Inflammatory macrophage (primary cell): ENCODE measurements around the gene EPC2.
A peak's percentile ranks its signal among the peaks of the same experiment; 100 is the strongest.
"Not testable (repeated sequence)": the region's sequence is repeated elsewhere in the genome, so short reads cannot be mapped to it uniquely, and the experiment has no call there.

ENCODE experiments used
- DNase-seq, 2 donors: peaks; one replicate each; pipeline ENCODE4 v3.0.0-alpha.2; 2020 to 2022

The EPC2 gene

DNA sequence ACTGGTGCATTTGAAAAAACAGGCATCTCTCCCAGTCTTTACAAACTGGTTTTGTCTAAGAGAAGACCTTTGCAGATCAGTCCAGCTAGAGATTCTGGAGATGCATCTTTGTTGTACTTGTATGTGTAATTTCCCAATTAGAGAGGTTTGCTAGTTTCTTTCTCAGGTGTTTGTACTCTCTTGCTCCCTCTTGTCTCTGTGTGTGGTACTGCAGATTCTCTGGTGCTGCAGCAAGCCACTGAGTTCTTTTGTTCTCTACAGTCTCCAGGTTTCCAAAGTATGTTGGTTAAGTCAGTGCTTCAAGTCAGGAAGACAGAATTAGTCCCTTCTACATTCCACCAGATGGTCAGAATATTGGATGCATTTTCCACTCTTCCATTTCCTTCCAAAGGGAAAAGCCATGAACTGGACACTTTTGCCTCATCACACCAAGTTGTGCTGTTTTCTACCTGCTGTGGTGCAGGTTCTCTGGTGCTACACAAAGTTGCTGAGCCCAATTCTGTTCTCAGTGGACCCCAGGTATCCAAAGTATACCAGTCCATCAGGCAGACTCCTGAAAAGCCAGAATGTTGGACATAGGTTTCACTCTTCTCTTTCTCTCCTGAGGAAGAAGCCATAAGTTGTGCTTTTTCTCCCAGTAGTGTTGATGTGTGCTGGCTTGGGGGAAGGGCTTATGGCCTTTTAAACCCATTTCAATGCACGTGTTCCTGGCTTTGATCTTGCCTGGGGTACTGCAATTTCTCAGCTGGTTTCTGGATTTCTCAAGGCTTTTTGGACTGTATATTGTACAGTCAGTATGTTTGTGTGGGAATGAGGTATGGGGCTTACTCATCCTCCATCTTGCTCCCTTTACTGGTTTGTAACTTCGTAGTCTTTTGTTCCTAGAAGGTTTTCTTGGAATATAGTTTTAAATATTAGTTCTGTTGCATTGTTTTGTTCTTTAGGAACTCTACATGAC, 29.8 kb downstream of the EPC2 start:
- DNase-seq = peak in 1 of 2 donors; percentile 9

DNA sequence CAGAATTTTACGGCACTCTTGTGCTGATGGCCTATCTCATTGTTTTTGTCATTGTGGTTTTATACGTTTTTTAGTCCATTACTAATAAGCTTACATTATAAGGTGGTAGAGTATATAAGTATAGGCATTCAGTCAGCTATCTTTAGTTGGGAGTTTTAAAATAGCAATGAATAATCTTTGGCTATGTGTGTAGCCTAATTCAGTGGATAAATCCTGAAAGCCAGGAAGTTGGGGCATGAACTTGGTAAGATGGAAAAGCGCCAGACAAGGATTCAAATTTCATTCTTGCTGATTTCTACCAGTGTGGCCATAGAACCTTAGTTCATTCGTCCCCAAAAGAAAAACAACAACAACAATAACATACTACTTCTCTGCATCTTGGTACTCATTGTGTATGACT, 31.2 kb downstream of the EPC2 start:
- DNase-seq = no peak

DNA sequence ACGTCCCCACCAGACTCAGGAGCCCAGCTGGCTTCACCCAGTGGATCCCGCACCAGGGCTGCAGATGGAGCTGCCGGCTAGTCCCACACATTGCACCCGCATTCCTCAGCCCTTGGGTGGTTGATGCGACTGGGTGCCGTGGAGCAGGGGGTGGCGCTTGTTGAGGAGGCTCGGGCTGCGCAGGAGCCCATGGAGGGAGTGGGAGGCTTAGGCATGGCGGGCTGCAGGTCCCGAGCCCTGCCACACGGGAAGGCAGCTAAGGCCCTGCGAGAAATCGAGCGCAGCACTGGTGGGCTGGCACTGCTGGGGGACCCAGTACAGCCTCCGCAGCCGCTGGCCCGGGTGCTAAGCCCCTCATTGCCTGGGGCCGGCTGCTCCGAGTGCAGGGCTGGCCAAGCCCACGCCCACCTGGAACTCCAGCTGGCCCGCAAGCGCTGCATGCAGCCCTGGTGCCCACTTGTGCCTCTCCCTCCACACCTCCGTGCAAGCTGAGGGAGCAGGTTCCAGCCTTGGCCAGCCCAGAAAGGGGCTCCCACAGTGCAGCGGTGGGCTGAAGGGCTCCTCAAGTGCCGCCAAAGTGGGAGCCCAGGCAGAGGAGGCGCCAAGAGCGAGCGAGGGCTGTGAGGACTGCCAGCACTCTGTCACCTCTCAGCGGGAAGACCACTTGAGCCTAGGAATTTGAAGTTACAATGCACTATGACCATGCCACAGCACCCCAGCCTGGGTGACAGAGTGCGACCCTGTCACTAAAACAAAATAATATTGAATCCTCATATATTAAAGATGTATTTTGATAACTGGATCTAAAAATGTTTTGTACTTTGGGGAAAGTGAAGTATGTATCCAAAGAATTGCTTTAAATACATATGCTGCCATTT, 34.0 kb downstream of the EPC2 start:
- not testable (repeated sequence) for DNase-seq

DNA sequence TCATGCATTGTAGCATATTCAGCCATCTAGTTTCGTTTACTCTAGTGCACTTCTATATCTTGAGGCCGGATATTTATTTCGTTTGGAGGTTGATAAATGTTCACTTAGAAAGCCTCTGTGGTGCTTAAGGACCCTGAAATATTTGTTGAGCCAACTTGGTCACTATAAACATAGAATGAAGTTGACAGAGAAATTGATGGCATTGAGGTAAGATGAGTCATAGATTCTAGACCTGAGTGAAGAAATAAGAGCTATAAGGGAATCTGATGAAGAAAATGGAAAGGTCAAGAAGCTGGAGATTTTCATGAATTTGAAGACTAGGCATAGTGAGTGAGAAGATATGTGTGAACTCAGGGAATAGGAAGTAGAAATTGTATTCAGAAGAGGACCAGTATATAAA, 35.9 kb downstream of the EPC2 start:
- DNase-seq = no peak

DNA sequence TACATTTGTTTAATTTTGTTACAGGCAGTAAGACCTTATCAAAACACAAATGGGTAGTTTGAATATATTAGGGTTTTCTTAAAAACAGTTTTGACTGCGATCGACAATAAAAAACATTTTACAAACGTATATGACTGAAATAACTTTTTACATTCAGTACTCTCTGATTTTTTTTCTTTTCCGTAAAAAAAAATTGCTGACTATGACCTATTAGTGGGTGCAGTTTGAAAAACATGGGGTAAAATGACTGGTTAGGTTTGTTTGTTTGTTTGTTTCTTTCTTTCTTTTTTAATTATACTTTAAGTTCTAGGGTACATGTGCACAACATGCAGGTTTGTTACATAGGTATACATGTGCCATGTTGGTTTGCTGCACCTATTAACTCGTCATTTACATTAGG, 36.9 kb downstream of the EPC2 start:
- DNase-seq = no peak

DNA sequence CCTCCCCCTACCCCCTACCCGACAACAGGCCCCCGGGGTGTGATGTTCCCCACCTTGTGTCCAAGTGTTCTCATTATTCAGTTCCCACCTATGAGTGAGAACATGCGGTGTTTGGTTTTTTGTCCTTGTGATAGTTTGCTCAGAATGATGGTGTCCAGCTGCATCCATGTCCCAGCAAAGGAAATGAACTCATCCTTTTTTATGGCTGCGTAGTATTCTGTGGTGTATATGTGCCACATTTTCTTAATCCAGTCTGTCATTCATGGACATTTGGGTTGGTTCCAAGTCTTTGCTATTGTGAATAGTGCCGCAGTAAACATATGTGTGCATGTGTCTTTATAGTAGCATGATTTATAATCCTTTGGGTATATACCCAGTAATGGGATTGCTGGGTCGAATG, 37.3 kb downstream of the EPC2 start:
- not testable (repeated sequence) for DNase-seq

DNA sequence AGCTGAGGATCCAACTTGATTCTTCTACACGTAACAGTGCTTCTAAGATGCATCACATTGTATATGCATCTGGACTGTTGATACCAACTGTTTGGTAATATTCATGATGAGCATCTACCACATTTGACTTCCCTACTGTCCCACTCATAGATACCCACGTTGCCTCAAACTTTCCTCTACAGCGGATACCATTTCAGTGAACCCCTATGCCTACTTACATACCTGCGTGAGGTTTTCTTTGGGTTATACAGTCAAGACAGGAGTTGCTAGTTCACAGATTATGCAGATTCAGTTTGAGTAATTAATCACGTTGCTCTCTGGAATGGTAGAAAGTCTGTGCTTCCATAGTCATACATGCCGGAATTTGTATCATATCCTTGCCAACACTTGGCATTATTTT, 40.0 kb downstream of the EPC2 start:
- no peak for DNase-seq

DNA sequence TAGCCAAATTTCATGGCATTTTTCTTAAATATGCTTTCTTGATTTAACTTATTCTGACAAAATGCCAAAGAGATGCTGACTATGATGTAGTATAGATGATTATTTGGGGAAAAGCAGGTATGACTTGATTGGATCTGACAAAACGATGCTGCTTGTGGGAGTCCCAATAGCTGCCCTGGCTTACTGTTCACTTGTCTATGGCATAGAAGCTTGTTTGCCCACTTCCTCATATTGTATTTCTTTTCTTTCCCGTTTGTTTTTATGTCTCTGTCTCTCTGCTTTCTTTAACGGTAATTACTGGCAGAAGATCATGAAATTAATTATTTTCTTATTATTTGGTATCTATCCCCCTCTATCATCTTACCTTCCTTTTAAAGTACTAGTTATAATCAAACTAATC, 43.0 kb downstream of the EPC2 start:
- DNase-seq = no peak

DNA sequence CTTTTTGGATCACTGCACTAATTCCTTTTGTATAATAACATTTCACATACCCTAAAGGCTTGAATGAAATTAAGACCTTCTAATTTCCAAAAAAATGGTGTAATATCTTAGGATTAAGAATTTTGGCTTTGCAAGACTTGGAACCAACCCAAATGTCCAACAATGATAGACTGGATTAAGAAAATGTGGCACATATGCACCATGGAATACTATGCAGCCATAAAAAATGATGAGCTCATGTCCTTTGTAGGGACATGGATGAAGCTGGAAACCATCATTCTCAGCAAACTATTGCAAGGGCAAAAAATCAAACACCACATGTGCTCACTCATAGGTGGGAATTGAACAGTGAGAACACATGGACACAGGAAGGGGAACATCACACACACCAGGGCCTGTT, 43.5 kb downstream of the EPC2 start:
- not testable (repeated sequence) for DNase-seq

DNA sequence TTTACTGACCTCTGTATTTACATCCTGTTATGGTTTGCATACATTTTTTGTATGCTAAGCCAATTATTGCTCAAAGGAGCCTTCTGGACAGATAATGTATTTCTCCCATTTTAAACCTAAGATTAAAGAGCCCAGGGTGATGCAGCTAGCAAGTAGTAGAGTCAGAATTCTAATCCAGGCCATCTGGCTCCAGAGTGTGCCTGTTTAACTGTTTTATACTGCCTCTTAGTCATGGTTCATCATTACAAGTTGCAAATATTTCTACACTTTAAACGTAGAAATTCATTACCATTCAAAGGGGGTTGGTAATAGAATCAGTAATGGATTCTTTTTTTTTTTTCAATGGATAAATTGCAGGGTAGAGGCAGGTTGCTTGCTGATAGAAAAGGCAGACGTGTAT, 52.4 kb downstream of the EPC2 start:
- DNase-seq = no peak

DNA sequence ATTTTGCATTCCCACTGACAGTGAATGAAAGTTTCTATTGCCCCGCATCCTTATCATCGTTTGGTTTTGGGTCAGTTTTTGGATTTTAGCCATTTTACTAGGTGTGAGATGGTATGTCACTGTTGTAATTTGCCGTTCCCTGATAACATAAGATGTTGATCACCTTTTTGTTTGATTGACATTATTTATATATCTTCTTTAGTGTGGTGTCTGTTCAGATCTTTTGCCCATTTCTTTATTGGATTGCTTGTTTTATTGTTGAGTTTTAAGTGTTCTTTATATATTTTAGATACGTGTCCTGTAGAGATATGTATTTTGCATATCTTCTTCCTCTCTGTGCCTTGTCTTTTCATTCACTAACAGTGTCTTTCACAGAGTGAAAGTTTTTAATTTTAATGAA, 55.3 kb downstream of the EPC2 start:
- DNase-seq = no peak

DNA sequence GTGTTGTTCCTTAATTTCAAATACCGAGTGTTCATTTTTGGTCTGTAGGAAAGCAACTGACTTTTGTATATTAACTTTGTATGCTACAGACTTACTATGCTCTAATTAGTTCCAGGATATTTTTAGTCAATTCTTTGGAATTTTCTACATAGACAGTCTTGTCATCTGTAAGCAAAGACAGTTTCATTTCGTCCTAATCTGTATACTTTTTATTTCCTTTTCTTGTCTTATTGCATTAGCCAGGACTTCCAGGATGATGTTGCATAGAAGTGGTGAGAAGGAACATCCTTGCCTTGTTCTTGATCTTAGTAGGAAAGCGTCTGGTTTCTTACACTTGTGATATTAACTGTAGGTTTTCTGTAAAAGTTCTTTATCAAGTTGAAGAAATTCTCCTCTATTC, 56.5 kb downstream of the EPC2 start:
- no peak for DNase-seq

DNA sequence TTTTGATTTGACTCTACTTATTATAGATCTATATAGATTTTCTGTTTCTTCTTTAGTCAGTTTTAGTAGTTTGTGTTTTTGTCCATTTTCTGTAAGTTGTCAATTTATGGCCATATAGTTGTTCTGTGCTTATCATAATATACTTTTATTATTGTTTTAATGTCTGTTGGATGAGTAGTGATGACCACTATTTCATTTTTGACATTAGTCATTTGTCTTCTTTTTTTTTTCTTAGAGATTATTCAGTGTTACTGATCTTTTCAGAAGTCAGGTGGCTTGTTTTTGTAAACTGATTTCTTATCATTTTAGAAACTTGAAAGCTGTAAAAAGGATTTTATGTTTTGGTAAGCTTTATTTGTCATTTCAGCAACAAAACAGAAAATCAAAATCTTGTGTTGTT, 57.3 kb downstream of the EPC2 start:
- no peak for DNase-seq

DNA sequence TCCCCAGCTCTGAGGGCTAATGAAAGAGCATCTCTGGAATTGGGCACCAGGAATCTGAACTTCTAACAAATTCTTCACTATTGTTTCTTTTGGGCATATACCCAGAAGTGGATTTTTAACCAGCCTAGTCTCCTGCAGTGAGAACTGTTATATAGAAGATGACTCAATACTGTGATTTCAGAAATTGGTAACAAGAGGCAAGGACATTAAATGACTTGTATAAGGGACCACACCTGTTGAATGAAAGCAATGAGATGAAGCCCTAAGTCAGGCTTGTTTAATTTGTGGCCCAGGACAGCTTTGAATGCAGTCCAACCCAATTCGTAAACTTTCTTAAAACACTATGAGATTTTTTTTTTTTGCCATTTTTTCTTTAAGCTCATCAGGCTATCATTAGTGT, 57.9 kb downstream of the EPC2 start:
- no peak for DNase-seq

DNA sequence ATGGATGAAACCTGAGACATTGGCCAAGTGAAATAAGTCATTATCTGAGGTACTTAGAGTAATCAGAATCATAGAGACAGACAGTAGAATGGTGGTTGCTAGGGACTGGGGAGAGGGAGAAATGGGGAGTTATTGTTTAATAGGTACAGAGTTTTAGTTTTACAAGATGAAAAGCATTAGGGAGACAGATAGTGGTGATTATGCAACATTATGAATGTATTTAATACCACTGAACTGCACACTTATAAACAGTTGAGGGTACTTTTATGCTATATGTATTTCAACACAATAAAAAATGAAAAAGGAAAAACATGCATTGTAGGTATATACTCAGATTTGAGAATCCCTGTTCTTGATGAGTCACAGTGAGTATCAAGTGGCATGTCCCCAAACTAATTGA, 59.7 kb downstream of the EPC2 start:
- no peak for DNase-seq

DNA sequence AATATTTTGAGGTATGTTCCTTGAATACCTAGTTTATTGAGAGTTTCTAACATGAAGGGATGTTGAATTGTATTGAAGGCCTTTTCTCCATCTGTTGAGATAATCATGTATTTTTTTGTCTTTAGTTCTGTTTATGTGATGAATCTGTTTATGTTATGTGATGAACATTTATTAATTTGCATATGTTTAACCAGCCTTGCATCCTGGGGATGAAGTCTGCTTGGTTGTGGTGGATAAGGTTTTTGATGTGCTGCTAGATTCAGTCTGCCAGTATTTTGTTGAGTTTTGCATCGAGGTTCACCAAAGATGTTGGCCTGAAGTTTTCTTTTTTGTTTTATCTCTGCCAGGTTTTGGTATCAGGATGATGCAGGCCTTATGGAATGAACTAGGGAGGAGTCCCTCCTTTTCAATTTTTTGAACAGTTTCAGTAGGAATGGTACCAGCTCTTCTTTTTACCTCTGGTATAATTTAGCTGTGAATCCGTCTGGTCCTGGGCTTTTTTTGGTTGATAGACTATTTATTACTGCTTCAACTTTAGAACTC, 71.9 kb downstream of the EPC2 start:
- DNase-seq = no peak

DNA sequence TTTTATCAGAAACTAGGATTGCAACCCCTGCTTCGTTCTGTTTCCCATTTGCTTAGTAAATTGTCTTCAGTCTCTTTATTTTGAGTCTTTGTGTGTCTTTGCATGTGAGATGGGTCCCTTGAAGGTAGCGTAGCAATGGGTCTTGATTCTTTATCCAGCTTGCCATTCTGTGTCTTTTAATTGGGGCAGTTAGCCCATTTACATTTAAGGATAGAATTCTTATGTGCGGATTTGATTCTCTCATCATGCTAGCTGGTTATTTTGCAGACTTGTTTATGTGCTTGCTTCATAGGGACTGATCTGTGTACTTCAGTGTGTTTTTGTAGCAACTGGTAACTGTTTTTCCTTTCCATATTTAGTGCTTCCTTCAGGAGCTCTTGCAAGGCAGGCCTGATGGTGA, 73.5 kb downstream of the EPC2 start:
- no peak for DNase-seq

DNA sequence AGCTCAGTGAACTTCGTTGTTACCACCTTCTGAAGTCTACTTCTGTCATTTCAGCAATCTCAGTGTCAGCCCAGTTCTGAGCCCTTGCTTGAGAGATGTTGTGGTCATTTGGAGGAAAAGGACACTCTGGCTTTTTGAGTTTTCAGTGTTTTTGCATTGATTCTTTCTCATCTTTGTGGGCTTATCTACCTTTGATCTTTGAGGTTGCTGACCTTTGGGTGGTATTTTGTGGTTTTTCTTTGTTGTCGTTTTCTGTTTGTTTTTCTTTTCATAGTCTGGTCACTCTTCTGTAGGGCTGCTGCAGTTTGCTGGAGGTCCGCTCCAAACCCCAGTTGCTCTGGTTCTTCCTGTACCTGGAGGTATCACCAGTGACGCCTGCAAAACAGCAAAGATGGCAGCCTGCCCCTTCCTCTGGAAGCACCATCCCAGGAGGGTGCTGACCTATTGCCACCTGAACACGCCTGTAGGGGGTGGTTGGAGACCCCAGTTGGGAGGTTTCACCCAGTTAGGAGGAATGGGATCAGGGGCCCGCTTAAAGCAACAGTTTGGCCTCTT, 74.7 kb downstream of the EPC2 start:
- DNase-seq = no peak

DNA sequence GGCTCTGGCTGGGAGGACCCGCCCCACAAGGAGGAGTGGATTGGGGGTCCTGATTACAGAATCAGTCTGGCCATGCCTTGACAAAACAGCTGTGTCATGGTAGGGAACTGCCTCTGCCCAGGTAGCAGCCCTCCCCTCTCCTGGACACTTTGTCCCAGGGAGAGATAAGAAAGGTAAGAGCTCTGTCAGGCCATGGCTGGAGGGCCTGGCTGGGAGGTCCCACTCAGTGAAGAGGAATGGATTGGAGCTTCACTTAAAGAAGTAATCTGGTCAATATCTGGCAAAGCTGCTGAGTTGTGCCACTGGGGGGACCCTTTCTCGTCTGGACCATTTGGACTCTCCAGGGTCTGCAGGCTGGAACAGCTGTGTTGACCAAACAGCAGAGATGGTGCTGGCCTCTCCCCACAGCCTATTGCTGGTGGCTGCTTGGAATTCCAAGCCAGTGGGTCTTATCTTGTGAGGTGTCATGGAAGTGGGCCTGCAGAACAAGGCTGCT, 75.4 kb downstream of the EPC2 start:
- DNase-seq = no peak

DNA sequence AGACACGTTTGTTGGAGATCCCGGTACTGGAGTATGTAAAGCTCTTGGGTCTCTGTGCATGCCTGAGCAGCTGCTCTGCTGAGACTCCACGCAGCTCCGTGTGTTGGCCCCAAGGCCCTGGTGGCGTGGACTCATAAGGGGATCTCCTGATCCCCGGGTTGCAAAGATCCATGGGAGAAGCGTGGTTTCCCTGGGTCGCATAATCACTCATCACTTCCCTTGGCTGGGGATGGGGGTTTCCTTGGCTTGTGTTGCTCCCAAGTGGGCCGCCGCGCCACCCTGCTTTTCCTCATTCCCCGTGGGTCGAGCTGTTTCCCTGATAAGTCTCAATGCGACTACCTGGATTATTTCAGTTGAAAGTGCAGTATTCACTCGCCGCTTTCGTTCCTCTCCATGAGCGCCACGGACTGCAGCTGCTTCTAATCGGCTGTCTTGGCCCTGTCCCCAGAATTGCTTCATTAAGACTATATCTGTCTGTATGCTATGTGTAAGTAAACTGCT, 76.0 kb downstream of the EPC2 start:
- DNase-seq = no peak

DNA sequence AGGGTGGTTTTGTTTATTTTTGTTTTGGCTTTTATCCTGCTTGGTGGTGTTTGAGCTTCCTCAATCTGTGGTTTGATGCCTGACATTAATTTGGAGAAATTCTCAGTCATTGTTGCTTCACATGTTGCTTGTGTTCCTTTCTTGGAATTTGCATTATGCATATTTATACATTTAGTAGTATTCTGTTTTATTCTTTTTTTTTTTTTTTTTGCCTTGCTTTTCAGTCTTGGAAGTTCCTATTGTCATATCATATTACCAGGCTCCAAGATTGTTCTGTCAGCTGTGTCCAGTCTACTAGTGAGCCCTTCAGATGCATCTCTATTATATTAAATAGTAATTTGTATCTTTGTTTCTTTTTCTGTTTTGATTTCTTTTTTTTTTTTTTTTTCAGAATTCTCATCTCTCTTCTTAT, 77.0 kb downstream of the EPC2 start:
- peak; percentile 44 to 64 for DNase-seq

DNA sequence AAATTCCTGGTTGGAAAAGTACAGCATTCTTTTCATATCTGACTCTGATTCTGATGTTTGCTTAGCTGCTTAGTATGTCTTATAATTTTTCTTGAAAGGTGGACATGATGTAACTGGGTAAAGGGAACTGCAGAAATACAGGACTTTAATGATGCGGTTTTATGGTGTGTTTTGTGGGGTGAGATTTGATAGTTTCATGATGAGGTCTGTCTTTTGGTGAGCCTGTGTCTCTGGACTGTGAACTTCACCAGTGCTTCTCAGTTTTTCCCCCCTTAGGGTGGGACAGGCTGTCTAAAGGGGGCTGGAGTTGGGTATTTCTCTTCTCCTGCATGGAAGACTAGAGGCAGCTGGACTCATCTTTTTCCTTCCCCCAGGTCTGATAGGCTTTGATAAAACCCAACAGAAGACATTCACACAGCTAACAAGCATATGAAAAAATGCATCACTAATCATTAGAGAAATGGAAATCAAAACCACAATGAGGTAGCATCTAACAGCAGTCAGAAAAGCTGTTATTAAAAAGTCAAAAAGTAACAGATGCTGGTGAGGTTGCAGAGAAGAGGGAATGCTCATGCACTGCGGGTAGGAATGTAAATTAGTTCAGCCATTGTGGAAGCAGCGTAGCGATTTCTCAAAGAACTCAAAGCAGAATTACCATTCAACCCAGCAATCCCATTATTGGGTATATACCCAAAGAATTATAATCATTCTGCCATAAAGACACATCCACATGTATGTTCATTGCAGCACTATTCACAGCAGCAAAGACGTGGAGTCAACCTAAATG, 77.6 kb downstream of the EPC2 start:
- DNase-seq = no peak
